ENCODE measurements around the gene ADAMTS2. TPM values are rescaled to one million over a fixed set of nuclear protein-coding genes. Genes with fewer than 3 reads are reported as not detected.

The ADAMTS2 gene
- total RNA-seq, 4 donors from 2014 or later = 6.0 to 20.9 (median 13.5) TPM

DNA sequence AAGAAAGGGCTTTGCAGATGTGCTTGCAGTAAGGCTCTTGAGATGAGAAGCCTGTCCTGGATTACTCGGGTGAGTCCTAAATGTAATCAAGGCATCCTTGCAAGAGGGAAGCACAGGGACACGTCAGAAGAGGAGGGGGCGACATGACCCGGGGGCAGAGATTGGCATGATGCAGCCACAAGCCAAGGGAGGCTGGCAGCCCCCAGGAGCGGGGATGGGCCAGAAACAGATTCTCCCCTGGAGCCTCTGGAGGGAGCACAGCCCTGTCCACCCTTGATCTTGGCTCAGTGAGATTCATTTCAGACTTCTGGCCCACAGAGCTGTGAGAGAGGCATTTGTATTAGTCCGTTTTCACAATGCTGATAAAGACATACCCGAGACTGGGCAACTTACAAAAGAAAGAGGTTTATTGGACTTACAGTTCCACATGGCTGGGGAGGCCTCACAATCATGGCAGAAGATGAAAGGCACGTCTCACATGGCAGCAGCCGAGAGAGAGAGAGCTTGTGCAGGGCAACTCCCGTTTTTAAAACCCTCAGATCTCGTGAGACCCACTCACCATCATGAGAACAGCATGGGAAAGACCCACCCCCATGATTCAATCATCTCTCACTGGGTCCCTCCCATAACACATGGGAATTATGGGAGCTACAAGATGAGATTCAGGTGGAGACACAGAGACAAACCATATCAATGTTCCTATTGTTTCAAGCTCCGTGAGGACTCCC, 76.1 kb downstream of the ADAMTS2 start:
- Histone ChIP-seq H3K36me3 (no peaks in the 10 kb centered on the region), H3K27me3 (no peaks in the 10 kb centered on the region), H3K27ac (no peak overlapping the region), H3K4me3 (no peak overlapping the region), H3K9me3 (no peaks in the 10 kb centered on the region), H3K4me1 (peaks cover 7 to 31% (median 13%) of the 10 kb centered on the region in 4 donors)
- in situ Hi-C loops (cut with MboI; ENCODE audit: low pct_ligation_motif_present in 1 of 4, low pct_unique_long_range_greater_than_20kb in 1 of 4, low sequenced_read_pairs in 3 of 4) (no loop called here), intact Hi-C loops (cut with DNase I; ENCODE audit: low total_unique reads) (no loop called here)
- TF ChIP-seq POLR2A (IDR thresholded peaks at IDR 0.05) = no peak
- no peak for TF ChIP-seq POLR2AphosphoS5 (IDR thresholded peaks at IDR 0.05)
- TF ChIP-seq EP300 (IDR thresholded peaks at IDR 0.05; ENCODE audit: low read depth) = no peak
- TF ChIP-seq, protein P1, sequence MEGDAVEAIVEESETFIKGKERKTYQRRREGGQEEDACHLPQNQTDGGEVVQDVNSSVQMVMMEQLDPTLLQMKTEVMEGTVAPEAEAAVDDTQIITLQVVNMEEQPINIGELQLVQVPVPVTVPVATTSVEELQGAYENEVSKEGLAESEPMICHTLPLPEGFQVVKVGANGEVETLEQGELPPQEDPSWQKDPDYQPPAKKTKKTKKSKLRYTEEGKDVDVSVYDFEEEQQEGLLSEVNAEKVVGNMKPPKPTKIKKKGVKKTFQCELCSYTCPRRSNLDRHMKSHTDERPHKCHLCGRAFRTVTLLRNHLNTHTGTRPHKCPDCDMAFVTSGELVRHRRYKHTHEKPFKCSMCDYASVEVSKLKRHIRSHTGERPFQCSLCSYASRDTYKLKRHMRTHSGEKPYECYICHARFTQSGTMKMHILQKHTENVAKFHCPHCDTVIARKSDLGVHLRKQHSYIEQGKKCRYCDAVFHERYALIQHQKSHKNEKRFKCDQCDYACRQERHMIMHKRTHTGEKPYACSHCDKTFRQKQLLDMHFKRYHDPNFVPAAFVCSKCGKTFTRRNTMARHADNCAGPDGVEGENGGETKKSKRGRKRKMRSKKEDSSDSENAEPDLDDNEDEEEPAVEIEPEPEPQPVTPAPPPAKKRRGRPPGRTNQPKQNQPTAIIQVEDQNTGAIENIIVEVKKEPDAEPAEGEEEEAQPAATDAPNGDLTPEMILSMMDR (IDR thresholded peaks at IDR 0.05) = no peak
- peak; percentile 1 for DNase-seq
- WGBS, 2 donors (ENCODE audit: low coverage in 1 of 2) = 75% methylated on average over 12 of the region's 12 CpGs; no CpG with 5 or more reads in 1 of the 2 donors

DNA sequence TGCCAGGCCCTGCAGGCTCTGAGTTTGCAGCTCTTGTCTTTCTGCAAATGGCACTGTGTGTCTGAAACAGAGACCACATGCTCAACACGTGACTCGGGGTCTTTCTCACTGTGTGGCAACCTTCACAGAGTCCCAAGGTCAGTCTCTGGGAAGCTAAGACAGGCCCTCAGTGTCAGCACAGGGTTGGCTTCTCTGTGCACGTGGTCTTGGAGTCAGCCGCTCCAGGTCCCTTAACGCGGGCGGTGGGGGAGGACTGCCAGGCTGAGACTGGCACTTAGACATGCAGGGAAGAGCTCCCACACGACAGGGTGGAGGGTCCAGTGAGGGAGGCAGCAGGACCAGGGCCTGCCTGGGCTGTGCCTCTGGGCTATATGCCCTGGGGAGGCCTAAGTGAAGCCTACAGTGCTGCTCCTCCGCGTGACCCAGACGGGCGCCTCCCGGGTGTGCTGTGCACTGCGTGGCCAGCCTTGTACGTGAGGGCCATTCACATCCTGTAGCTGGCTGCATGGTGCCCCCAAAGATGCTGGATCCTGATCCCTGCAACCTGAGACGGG, 76.8 kb downstream of the ADAMTS2 start:
- H3K9me3 ChIP-seq = no peaks in the 10 kb centered on the region
- intact Hi-C loops (cut with DNase I; ENCODE audit: low total_unique reads) (no loop called here), in situ Hi-C loops (cut with MboI; ENCODE audit: low pct_ligation_motif_present in 1 of 4, low pct_unique_long_range_greater_than_20kb in 1 of 4, low sequenced_read_pairs in 3 of 4) (no loop called here)
- H3K27me3 ChIP-seq = no peaks in the 10 kb centered on the region
- peaks cover 7 to 31% (median 13%) of the 10 kb centered on the region in 4 donors for H3K4me1 ChIP-seq
- TF ChIP-seq POLR2A (IDR thresholded peaks at IDR 0.05) (no peak), POLR2AphosphoS5 (IDR thresholded peaks at IDR 0.05) (no peak), EP300 (IDR thresholded peaks at IDR 0.05; ENCODE audit: low read depth) (no peak)
- TF ChIP-seq, protein P1 (IDR thresholded peaks at IDR 0.05) = no peak
- H3K36me3 ChIP-seq = no peaks in the 10 kb centered on the region
- 40 to 85% methylated on average over 2 to 7 of the region's 16 CpGs for WGBS, 2 donors (ENCODE audit: low coverage in 1 of 2)
- no peak overlapping the region for H3K27ac ChIP-seq
- H3K4me3 ChIP-seq = no peak overlapping the region
- peak; percentile 4 for DNase-seq

DNA sequence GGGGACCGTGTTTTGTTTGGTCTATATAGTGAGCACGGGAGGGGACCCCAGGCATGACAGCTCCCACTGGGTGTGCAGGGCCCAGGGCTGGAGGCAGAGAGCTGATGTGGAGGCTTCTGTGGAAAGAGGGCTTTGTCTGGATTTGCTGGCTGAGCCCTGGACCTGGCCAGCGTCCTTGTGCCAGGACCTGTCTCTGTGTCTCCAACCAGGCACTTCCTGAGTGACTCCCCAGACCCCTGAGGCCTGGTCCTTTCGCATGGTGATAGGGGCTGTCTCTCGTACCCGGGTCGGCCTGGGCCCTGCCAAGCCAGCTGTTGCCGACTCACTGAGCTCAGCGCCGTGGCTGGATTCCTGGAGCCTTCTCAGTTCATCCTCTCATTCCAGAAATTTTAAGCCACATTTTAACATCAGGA, 77.6 kb downstream of the ADAMTS2 start:
- WGBS, 2 donors (ENCODE audit: low coverage in 1 of 2) = 44 to 71% methylated on average over 6 to 9 of the region's 10 CpGs
- intact Hi-C loops (cut with DNase I; ENCODE audit: low total_unique reads) (no loop called here), in situ Hi-C loops (cut with MboI; ENCODE audit: low pct_ligation_motif_present in 1 of 4, low pct_unique_long_range_greater_than_20kb in 1 of 4, low sequenced_read_pairs in 3 of 4) (no loop called here)
- peak; percentile 3 for DNase-seq
- no peaks in the 10 kb centered on the region for H3K27me3 ChIP-seq
- TF ChIP-seq, protein P1 (IDR thresholded peaks at IDR 0.05) = no peak
- TF ChIP-seq POLR2A (IDR thresholded peaks at IDR 0.05) (no peak), EP300 (IDR thresholded peaks at IDR 0.05; ENCODE audit: low read depth) (no peak), POLR2AphosphoS5 (IDR thresholded peaks at IDR 0.05) (no peak)
- H3K27ac ChIP-seq = peak overlapping the region in 1 of 4 donors; percentile 5
- peaks cover 7 to 31% (median 13%) of the 10 kb centered on the region in 4 donors for H3K4me1 ChIP-seq
- H3K9me3 ChIP-seq = no peaks in the 10 kb centered on the region
- no peak overlapping the region for H3K4me3 ChIP-seq
- no peaks in the 10 kb centered on the region for H3K36me3 ChIP-seq

DNA sequence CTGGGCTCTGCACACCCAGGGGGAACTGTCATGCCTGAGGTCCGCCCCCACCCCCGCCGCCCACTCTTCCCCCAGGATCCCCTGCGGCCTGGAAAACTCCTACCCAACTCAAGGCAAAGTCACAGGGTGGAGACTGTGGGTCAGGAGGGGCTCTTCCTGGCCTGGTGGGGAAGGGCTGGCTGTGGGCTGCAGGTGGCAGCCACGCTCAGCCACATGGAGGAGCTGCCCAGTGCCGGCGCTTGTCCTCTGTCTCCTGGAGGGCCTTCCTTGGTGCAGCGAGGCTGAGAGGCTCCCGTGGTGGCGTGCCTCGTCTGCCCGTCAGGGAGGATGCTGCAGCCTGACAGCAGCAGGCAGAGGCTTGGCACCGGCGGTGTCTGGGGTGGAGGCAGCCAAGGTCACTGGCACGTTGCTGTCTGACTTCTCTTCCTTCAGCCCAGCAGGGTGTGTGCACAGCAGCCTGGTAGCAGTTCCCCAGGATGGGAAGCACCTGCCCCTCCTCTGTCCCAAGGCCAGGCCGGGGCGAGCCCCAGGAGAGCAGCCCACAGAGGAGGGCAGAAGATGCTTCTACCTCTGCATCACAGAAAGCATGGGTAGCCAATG, 78.1 kb downstream of the ADAMTS2 start:
- Histone ChIP-seq H3K4me1 (peaks cover 7 to 31% (median 13%) of the 10 kb centered on the region in 4 donors), H3K27ac (peak overlapping the region in 3 of 4 donors; percentile 76 to 84 (median 81)), H3K4me3 (no peak overlapping the region), H3K9me3 (no peaks in the 10 kb centered on the region), H3K27me3 (no peaks in the 10 kb centered on the region), H3K36me3 (no peaks in the 10 kb centered on the region)
- in situ Hi-C loops (cut with MboI; ENCODE audit: low pct_ligation_motif_present in 1 of 4, low pct_unique_long_range_greater_than_20kb in 1 of 4, low sequenced_read_pairs in 3 of 4) = no loop called here
- intact Hi-C loops (cut with DNase I; ENCODE audit: low total_unique reads) = no loop called here
- peak; percentile 7 for DNase-seq
- TF ChIP-seq POLR2A (IDR thresholded peaks at IDR 0.05) = no peak
- no peak for TF ChIP-seq POLR2AphosphoS5 (IDR thresholded peaks at IDR 0.05)
- no peak for TF ChIP-seq EP300 (IDR thresholded peaks at IDR 0.05; ENCODE audit: low read depth)
- TF ChIP-seq, protein P1 (IDR thresholded peaks at IDR 0.05) = no peak
- WGBS, 2 donors (ENCODE audit: low coverage in 1 of 2) = 74% methylated on average over 15 of the region's 17 CpGs; no CpG with 5 or more reads in 1 of the 2 donors

Measured in transverse colon (tissue), 4 donors.